ENCODE data around the gene SOX11. TPM values are rescaled to one million over a fixed set of nuclear protein-coding genes. Genes with fewer than 3 reads are reported as not detected.

The SOX11 gene
- total and polyA plus RNA-seq, 4 donors: 22.1 to 74.0 (median 40.5) TPM

DNA sequence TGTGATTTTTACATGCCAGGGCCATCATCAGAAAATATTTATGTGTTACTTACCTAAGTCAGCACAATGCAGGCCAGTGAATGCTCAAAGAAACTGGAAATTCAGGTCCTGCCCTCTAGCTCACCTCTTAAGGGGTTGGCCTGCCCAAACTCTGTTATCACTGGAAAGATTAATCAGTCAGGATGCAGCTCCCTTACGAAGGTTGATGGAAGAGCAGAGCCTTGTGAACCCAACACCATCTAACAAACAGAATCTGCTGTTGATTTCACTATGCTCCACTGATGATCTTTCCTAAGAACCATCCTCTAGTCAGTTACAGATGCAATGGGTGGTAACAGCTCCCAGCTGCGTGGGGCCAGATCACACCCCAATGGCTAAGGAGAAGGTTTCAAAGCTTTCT, 38.2 kb downstream of the SOX11 start:
- no peak overlapping the region for H3K27ac ChIP-seq (ENCODE audit: low read depth, low read length)
- H3K4me3 ChIP-seq (ENCODE audit: low read depth, low read length): no peak overlapping the region
- H3K36me3 ChIP-seq (ENCODE audit: control insufficient read depth, insufficient read depth, low read length): no peaks in the 10 kb centered on the region
- H3K9me3 ChIP-seq (ENCODE audit: control insufficient read depth, insufficient read depth, low read length): no peaks in the 10 kb centered on the region
- peaks cover 7% of the 10 kb centered on the region for H3K4me1 ChIP-seq (ENCODE audit: control insufficient read depth, insufficient read depth, low read length)
- no CpG with 5 or more reads among the region's 2 CpGs for WGBS (ENCODE audit: insufficient coverage)
- no peaks in the 10 kb centered on the region for H3K27me3 ChIP-seq (ENCODE audit: control insufficient read depth, insufficient read depth, low read length)
- DNase-seq (ENCODE audit: low read depth in 4 of 6, low spot score in 6 of 6): no peak

DNA sequence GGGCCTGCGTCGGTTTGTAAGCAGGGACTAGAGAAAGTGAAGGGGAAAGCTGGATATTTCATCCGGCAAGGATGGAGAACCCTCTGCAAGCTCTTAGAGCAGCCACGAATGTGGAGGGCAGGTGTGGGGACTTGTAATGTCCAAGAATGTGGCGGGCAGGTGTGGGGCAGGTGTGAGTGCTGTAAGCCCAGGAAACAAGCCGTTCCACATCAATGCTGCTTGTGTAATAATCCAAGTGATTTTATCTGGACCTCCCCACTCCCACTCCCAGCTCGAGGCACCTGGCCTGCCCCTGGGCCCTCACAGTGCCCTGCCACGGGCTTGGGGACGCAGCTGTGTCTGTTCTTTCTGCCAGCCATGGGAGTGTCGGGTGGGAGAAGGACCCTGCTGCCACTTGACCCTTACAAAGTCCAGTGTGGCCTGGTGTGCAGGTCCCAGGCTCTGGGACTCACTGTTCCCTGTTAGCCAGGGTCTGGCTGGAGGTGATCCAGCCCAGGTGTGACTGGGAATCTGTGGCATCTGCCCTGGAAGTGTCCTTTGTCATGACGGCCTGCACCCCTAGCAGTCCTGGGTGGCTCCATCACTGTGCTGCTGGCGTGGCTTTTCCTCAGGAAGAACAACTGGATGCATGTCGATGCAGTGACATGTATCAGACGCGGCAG, 42.8 kb downstream of the SOX11 start:
- no peak for DNase-seq (ENCODE audit: low read depth in 4 of 6, low spot score in 6 of 6)
- no peaks in the 10 kb centered on the region for H3K9me3 ChIP-seq (ENCODE audit: control insufficient read depth, insufficient read depth, low read length)
- no peak overlapping the region for H3K4me3 ChIP-seq (ENCODE audit: low read depth, low read length)
- H3K27me3 ChIP-seq (ENCODE audit: control insufficient read depth, insufficient read depth, low read length): no peaks in the 10 kb centered on the region
- WGBS (ENCODE audit: insufficient coverage): 90% methylated on average over 10 of the region's 15 CpGs
- H3K4me1 ChIP-seq (ENCODE audit: control insufficient read depth, insufficient read depth, low read length): no peaks in the 10 kb centered on the region
- no peak overlapping the region for H3K27ac ChIP-seq (ENCODE audit: low read depth, low read length)
- no peaks in the 10 kb centered on the region for H3K36me3 ChIP-seq (ENCODE audit: control insufficient read depth, insufficient read depth, low read length)

DNA sequence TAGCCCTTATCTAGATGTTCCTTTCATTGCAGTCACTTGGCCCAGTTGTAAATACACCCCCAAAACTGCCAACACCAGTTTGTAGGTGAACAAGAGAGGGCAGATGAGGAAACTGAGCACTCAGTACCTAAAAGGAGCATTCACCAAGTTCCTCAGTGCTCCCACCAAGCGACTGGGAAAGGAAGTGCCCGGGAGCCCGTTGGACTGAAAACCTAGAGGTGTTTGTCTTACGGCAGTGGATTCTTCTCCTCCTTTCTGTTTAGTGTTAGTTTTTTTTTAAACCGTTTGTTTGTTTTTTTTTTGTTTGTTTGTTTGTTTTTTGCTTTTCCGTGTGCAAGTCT, 43.3 kb downstream of the SOX11 start:
- no peak for DNase-seq (ENCODE audit: low read depth in 4 of 6, low spot score in 6 of 6)
- H3K36me3 ChIP-seq (ENCODE audit: control insufficient read depth, insufficient read depth, low read length): no peaks in the 10 kb centered on the region
- H3K4me1 ChIP-seq (ENCODE audit: control insufficient read depth, insufficient read depth, low read length): peaks cover 2% of the 10 kb centered on the region
- no peaks in the 10 kb centered on the region for H3K27me3 ChIP-seq (ENCODE audit: control insufficient read depth, insufficient read depth, low read length)
- no peak overlapping the region for H3K4me3 ChIP-seq (ENCODE audit: low read depth, low read length)
- 100% methylated on average over 3 of the region's 6 CpGs for WGBS (ENCODE audit: insufficient coverage)
- no peak overlapping the region for H3K27ac ChIP-seq (ENCODE audit: low read depth, low read length)
- no peaks in the 10 kb centered on the region for H3K9me3 ChIP-seq (ENCODE audit: control insufficient read depth, insufficient read depth, low read length)

DNA sequence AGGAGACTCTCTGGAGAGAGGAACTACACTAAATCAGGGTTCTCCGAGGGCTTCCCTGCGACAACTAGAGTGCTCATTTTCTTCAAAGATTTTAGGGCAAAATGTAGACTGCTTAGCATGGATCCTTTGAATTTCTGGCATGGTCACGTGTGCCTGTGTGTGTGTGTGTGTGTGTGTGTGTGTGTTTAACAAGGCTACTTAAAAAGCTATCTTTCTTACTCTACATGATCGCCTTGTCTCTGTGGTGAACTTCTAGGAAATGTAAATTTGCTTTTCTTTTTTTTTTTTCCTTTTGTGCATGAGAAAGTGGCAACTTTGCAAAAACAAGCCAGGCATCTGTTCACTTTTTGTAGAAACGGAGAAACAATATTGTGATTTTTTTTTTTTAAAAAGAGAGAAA, 43.9 kb downstream of the SOX11 start:
- peak in 1 of 6 donors; percentile 62 for DNase-seq (ENCODE audit: low read depth in 4 of 6, low spot score in 6 of 6)
- H3K9me3 ChIP-seq (ENCODE audit: control insufficient read depth, insufficient read depth, low read length): no peaks in the 10 kb centered on the region
- H3K27me3 ChIP-seq (ENCODE audit: control insufficient read depth, insufficient read depth, low read length): no peaks in the 10 kb centered on the region
- no peak overlapping the region for H3K27ac ChIP-seq (ENCODE audit: low read depth, low read length)
- peaks cover 8% of the 10 kb centered on the region for H3K4me1 ChIP-seq (ENCODE audit: control insufficient read depth, insufficient read depth, low read length)
- no peak overlapping the region for H3K4me3 ChIP-seq (ENCODE audit: low read depth, low read length)
- WGBS (ENCODE audit: insufficient coverage): 50% methylated on average over 2 of the region's 5 CpGs
- no peaks in the 10 kb centered on the region for H3K36me3 ChIP-seq (ENCODE audit: control insufficient read depth, insufficient read depth, low read length)

DNA sequence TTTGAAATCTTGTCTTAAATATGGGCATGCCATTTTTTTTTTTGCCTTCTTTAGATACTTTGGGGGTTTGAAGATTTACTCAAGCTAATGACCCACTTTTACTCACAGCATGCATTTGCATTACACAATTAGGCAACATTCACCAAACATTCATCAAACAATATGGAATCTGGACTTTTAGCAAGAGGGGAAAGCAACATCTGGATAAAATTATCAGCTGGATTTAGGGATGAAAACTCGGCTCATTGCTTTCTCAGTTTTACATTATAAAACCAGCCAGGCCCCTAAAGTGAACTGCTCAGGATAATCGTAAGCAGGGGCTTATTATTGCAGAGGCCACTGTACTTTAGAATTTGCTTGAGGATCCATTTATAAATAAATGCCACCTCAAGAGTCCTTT, 44.7 kb downstream of the SOX11 start:
- Histone ChIP-seq H3K27me3 (ENCODE audit: control insufficient read depth, insufficient read depth, low read length) (no peaks in the 10 kb centered on the region), H3K36me3 (ENCODE audit: control insufficient read depth, insufficient read depth, low read length) (no peaks in the 10 kb centered on the region), H3K9me3 (ENCODE audit: control insufficient read depth, insufficient read depth, low read length) (no peaks in the 10 kb centered on the region), H3K4me3 (ENCODE audit: low read depth, low read length) (no peak overlapping the region), H3K27ac (ENCODE audit: low read depth, low read length) (no peak overlapping the region), H3K4me1 (ENCODE audit: control insufficient read depth, insufficient read depth, low read length) (peaks cover 12% of the 10 kb centered on the region)
- no CpG with 5 or more reads among the region's 2 CpGs for WGBS (ENCODE audit: insufficient coverage)
- DNase-seq (ENCODE audit: low read depth in 4 of 6, low spot score in 6 of 6): no peak

DNA sequence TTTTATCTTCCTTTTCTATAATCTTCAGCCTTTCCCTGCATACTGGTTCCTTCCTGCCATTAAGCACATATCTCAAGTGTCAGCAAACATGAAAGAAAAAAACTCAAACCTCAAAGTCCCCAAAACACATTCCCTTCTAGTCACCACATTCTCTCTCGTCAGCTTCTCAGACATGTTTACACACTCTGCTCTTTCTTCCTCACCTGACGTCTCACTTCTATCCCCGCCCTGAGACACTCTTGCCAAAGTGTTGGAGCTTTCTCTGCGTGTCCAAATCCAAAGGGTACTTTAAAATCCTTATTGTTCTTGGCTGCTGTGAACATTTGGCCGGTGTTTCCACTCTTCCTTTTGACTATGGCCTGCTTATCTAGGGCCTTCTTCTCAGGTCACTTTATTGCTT, 47.9 kb downstream of the SOX11 start:
- H3K4me1 ChIP-seq (ENCODE audit: control insufficient read depth, insufficient read depth, low read length): peaks cover 16% of the 10 kb centered on the region
- H3K9me3 ChIP-seq (ENCODE audit: control insufficient read depth, insufficient read depth, low read length): no peaks in the 10 kb centered on the region
- no peak for DNase-seq (ENCODE audit: low read depth in 4 of 6, low spot score in 6 of 6)
- no peak overlapping the region for H3K4me3 ChIP-seq (ENCODE audit: low read depth, low read length)
- H3K27ac ChIP-seq (ENCODE audit: low read depth, low read length): no peak overlapping the region
- H3K36me3 ChIP-seq (ENCODE audit: control insufficient read depth, insufficient read depth, low read length): no peaks in the 10 kb centered on the region
- no peaks in the 10 kb centered on the region for H3K27me3 ChIP-seq (ENCODE audit: control insufficient read depth, insufficient read depth, low read length)
- WGBS (ENCODE audit: insufficient coverage): 62% methylated on average over 4 of the region's 5 CpGs

DNA sequence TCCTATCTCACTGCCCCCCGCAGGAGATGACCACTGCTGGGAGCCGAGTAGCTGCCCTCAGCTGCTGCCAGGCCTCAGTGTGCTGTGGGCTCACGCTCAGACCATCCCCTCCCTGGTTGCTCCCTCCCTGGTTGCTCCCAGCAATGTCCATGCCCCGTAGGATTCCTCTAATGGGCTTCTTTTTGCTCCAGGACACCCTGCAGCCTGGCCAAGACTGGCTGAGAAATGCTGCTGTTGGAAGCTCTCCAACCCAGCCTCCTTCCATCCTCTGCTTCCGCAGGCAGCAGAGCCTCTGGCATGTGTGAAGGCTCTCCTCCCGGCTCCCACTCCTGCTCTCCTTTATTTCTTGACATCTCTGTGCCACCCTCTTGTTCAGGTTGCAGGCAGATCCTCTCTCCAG, 48.6 kb downstream of the SOX11 start:
- Histone ChIP-seq H3K27ac (ENCODE audit: low read depth, low read length) (peak overlapping the region; percentile 66), H3K4me1 (ENCODE audit: control insufficient read depth, insufficient read depth, low read length) (peaks cover 16% of the 10 kb centered on the region), H3K36me3 (ENCODE audit: control insufficient read depth, insufficient read depth, low read length) (no peaks in the 10 kb centered on the region), H3K9me3 (ENCODE audit: control insufficient read depth, insufficient read depth, low read length) (no peaks in the 10 kb centered on the region), H3K4me3 (ENCODE audit: low read depth, low read length) (no peak overlapping the region), H3K27me3 (ENCODE audit: control insufficient read depth, insufficient read depth, low read length) (no peaks in the 10 kb centered on the region)
- DNase-seq (ENCODE audit: low read depth in 4 of 6, low spot score in 6 of 6): peak in 4 of 6 donors; percentile 61 to 88 (median 68)
- 46% methylated on average over 6 of the region's 6 CpGs for WGBS (ENCODE audit: insufficient coverage)

DNA sequence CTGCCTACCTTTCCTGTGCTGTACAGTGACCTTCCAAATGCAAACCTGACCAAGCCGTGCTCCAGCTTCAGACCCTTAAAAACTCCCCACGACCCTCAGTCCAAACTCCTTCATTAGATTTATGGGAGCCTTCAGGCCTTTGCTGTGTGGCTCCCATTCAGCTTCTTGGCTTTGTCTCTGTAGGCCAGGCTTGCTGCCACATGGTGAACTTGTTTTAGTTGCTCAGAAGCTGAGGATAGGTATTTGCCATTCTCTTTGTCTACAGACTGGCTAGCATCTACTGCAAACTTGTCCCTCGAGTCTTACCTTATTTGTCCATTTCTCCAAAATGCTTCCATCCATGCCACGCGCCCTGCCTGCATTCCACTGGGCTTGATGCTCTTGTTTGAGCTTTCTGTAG, 49.1 kb downstream of the SOX11 start:
- WGBS (ENCODE audit: insufficient coverage): 46% methylated on average over 5 of the region's 5 CpGs
- DNase-seq (ENCODE audit: low read depth in 4 of 6, low spot score in 6 of 6): peak in 2 of 6 donors; percentile 46 to 76
- Histone ChIP-seq H3K36me3 (ENCODE audit: control insufficient read depth, insufficient read depth, low read length) (no peaks in the 10 kb centered on the region), H3K4me1 (ENCODE audit: control insufficient read depth, insufficient read depth, low read length) (peaks cover 16% of the 10 kb centered on the region), H3K4me3 (ENCODE audit: low read depth, low read length) (no peak overlapping the region), H3K27me3 (ENCODE audit: control insufficient read depth, insufficient read depth, low read length) (no peaks in the 10 kb centered on the region), H3K27ac (ENCODE audit: low read depth, low read length) (peak overlapping the region; percentile 66), H3K9me3 (ENCODE audit: control insufficient read depth, insufficient read depth, low read length) (no peaks in the 10 kb centered on the region)

DNA sequence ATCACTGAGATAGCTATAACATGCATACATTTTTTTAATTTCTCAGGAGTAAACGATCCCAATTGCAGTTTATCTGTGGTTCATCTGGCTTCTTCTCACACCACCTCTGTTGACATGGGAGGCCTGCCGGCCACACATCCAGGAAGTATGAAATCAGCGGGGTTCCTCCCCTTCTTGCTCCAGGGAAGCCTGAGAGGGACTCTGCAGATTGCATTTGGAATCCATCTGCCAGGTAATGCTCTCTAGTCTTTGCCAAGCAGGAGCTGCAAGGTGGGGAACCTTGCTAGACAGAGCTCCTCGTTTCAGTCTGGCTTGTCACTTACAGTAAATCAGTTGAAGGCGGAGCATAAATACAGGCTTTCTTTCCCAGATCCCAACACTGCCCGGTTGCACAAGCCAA, 49.9 kb downstream of the SOX11 start:
- WGBS (ENCODE audit: insufficient coverage): 62% methylated on average over 3 of the region's 6 CpGs

DNA sequence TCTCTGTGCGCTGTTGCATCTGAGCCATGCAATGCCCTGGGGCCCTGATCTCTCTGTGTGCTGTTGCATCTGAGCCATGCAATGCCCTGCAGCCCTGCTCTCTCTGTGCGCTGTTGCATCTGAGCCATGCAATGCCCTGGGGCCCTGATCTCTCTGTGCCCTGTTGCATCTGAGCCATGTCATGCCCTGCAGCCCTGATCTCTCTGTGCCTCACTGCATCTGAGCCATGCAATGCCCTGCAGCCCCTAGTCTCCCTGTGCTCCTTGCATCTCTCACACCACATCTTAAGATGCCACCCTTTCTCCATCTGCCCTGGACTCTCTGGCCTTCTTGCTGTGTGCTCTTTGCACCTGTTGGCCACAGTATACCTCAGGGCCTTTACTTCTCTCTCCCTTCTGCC, 56.2 kb downstream of the SOX11 start:
- H3K4me3 ChIP-seq (ENCODE audit: low read depth, low read length): no peak overlapping the region
- no peaks in the 10 kb centered on the region for H3K36me3 ChIP-seq (ENCODE audit: control insufficient read depth, insufficient read depth, low read length)
- 94% methylated on average over 2 of the region's 2 CpGs for WGBS (ENCODE audit: insufficient coverage)
- peaks cover 7% of the 10 kb centered on the region for H3K4me1 ChIP-seq (ENCODE audit: control insufficient read depth, insufficient read depth, low read length)
- no peak overlapping the region for H3K27ac ChIP-seq (ENCODE audit: low read depth, low read length)
- H3K27me3 ChIP-seq (ENCODE audit: control insufficient read depth, insufficient read depth, low read length): no peaks in the 10 kb centered on the region
- DNase-seq (ENCODE audit: low read depth in 4 of 6, low spot score in 6 of 6): no peak
- no peaks in the 10 kb centered on the region for H3K9me3 ChIP-seq (ENCODE audit: control insufficient read depth, insufficient read depth, low read length)

More for the DNA sequence above, 49.9 kb downstream of the SOX11 start:
- Histone ChIP-seq H3K36me3 (ENCODE audit: control insufficient read depth, insufficient read depth, low read length) (no peaks in the 10 kb centered on the region), H3K27me3 (ENCODE audit: control insufficient read depth, insufficient read depth, low read length) (no peaks in the 10 kb centered on the region), H3K27ac (ENCODE audit: low read depth, low read length) (no peak overlapping the region), H3K4me1 (ENCODE audit: control insufficient read depth, insufficient read depth, low read length) (peaks cover 16% of the 10 kb centered on the region), H3K4me3 (ENCODE audit: low read depth, low read length) (no peak overlapping the region), H3K9me3 (ENCODE audit: control insufficient read depth, insufficient read depth, low read length) (no peaks in the 10 kb centered on the region)
- DNase-seq (ENCODE audit: low read depth in 4 of 6, low spot score in 6 of 6): no peak

All from spinal cord (tissue), 10 donors.